Epithelial cell of esophagus (primary cell): ENCODE results near the gene CHRNA3.
A peak's percentile ranks its signal among the peaks of the same experiment; 100 is the strongest.

Source experiments
- DNase-seq: peaks from one replicate; pipeline ENCODE4 v3.0.0; 2010; ENCODE audit warnings: low read depth
- H3K4me3 ChIP-seq: 2 replicates; pipeline ENCODE4 v1.5.1; 2011; ENCODE audit warnings: mild to moderate bottlenecking, low read length, control low read depth
- CTCF ChIP-seq: IDR thresholded peaks from 2 replicates; pipeline ENCODE4 v1.5.1; 2011; ENCODE audit warnings: low read depth, mild to moderate bottlenecking, low read length, control low read depth, inconsistent platforms; ENCODE audit not compliant: insufficient read depth; ENCODE audit errors: missing control alignments

Gene CHRNA3

GRCh38 chr15:78605201-78605600 lies 15.6 kb downstream of the CHRNA3 start:
- no peak for DNase-seq
- TF ChIP-seq CTCF = no peak
- no peak overlapping the region for H3K4me3 ChIP-seq

- DNase-seq = no peak
- no peak overlapping the region for H3K4me3 ChIP-seq
- TF ChIP-seq CTCF = no peak
Measured at GRCh38 chr15:78604420-78604819, 16.4 kb downstream of the CHRNA3 start.

- DNase-seq = no peak
- TF ChIP-seq CTCF = no peak
- H3K4me3 ChIP-seq = no peak overlapping the region
Measured at GRCh38 chr15:78603467-78603866, 17.3 kb downstream of the CHRNA3 start.

GRCh38 chr15:78599189-78599588 lies 21.6 kb downstream of the CHRNA3 start:
- DNase-seq = no peak
- TF ChIP-seq CTCF = no peak
- H3K4me3 ChIP-seq = no peak overlapping the region

GRCh38 chr15:78598348-78598747 lies 22.4 kb downstream of the CHRNA3 start:
- no peak for TF ChIP-seq CTCF
- DNase-seq = peak; percentile 53
- H3K4me3 ChIP-seq = no peak overlapping the region

- H3K4me3 ChIP-seq = no peak overlapping the region
- no peak for DNase-seq
- no peak for TF ChIP-seq CTCF
Measured at GRCh38 chr15:78597583-78597982, 23.2 kb downstream of the CHRNA3 start.

- TF ChIP-seq CTCF = no peak
- H3K4me3 ChIP-seq = no peak overlapping the region
- no peak for DNase-seq
Measured at GRCh38 chr15:78574944-78575343, 45.9 kb downstream of the CHRNA3 start.
